Cardiac fibroblast (primary cell): ENCODE results near the gene GNA14.
A peak's percentile ranks its signal among the peaks of the same experiment; 100 is the strongest.

Experiments used
- DNase-seq, 2 donors: peaks; one replicate each; pipeline versions ENCODE4 v3.0.0 to v3.0.0-alpha.2; 2010; ENCODE audit warnings: low read depth in 2 of 2
- H3K4me3 ChIP-seq, 2 donors: replicated peaks in 1 of 2; 1 replicate in 1 of 2; 2 replicates in 1 of 2; pipeline ENCODE4 v1.5.1; 2011; ENCODE audit warnings: low read depth in 2 of 2, low read length in 2 of 2, mild to moderate bottlenecking in 2 of 2, moderate library complexity in 1 of 2
- TF ChIP-seq, protein P1 (sequence below): IDR thresholded peaks from one replicate; pipeline ENCODE4 v1.5.1; 2011; ENCODE audit warnings: low read depth, mild to moderate bottlenecking, low read length, inconsistent platforms

Gene GNA14

DNA sequence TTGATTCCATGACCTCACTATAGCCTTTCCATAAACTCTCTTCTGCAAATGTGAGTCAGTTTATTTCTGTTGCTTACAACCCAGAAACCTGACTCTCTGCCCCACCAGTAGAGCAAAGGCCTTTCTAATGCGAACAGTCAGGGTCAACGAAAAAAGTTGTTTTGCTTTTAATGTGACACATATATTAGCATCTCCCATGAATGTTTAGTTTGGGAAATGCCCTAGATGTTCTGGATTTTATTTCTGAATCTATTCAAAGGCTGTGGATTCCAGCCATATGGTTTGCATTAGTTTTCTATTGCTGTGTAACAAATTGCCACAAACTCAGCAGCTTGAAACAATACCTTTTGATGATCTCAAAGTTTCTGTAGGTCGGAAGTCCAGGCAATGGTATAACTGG is 193.5 kb downstream of the GNA14 start:
- no peak overlapping the region for H3K4me3 ChIP-seq
- DNase-seq, result peak in 1 of 2 donors; percentile 84
- TF ChIP-seq, protein P1, sequence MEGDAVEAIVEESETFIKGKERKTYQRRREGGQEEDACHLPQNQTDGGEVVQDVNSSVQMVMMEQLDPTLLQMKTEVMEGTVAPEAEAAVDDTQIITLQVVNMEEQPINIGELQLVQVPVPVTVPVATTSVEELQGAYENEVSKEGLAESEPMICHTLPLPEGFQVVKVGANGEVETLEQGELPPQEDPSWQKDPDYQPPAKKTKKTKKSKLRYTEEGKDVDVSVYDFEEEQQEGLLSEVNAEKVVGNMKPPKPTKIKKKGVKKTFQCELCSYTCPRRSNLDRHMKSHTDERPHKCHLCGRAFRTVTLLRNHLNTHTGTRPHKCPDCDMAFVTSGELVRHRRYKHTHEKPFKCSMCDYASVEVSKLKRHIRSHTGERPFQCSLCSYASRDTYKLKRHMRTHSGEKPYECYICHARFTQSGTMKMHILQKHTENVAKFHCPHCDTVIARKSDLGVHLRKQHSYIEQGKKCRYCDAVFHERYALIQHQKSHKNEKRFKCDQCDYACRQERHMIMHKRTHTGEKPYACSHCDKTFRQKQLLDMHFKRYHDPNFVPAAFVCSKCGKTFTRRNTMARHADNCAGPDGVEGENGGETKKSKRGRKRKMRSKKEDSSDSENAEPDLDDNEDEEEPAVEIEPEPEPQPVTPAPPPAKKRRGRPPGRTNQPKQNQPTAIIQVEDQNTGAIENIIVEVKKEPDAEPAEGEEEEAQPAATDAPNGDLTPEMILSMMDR, result no peak

DNA sequence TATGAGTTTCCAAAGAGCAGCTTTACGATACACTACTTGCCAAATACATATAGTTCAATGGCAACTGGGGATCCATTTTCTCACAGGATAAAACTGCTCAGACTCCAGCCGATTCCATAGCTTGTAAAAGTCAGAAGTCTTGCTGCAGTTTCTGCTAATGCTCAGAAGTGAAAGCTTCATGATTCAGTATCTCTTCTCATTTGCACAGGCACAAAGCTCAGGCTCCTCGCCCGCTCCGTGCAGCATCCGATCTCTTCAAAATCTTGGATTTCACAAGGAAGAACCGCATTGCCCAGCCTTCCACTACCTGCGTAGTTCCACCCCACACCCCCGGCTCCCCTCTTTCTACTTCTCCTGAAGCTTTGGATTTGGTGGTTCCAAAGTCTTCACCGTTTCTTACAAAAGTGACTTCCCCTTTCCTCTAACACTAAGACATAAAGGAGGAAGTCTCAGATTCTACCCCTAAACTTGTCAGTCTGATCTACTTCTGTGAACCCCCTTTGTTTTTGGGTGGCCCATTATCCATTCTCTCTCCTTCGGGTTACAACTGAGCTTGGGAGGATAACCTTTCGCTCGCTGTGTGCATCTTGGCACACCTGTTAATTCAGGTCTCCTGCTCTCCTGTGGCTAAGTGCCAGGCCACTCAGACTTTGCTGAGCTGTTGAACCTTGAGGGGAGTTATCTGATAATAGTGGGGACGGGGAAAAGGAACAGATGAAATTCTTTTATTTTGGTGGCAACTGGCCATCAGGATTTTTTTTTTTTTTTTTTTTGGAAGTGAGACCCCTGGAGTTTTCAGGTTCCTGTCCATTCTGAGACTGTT is 194.1 kb downstream of the GNA14 start:
- no peak for DNase-seq
- TF ChIP-seq, protein P1, result no peak
- H3K4me3 ChIP-seq, result no peak overlapping the region

DNA sequence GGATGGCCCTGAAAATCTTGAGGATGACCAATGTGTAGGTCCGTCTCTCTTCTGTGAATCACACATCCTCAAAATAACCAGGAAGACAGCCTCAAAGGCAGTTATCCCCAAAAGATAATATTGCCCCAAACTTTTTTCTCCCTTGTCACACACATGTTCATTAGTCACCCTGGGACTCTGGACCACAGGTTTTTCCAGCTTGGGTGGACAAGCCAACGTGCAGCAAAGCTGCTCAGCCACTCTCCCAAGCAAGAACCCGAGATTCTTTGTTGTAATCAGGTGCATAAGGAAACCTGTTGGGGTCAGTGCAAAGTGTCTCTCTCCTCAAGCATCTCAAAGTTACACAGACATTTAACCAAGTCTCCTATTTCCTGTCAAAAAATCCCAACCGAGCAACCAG is 196.6 kb downstream of the GNA14 start:
- TF ChIP-seq, protein P1, result no peak
- no peak overlapping the region for H3K4me3 ChIP-seq
- no peak for DNase-seq

DNA sequence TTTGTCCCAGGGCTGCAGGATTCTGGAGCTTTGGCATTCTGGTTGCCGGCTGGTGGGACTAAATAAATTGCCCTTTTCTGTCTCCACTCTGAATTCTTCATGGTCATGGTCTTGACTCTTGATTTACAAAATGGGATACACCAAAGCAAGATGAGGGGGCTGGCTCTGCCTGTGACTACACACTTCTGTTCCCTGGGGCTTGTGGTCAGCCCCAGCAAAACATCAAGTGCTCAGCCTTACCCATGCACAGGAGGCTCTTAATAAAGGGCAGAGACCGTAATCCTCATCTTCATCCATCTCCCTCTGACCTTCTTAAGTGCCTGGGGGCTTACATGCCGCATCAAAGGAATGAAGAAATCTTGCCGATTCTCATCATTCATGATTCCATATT is 198.0 kb downstream of the GNA14 start:
- DNase-seq, result no peak
- H3K4me3 ChIP-seq, result no peak overlapping the region
- TF ChIP-seq, protein P1, result no peak

DNA sequence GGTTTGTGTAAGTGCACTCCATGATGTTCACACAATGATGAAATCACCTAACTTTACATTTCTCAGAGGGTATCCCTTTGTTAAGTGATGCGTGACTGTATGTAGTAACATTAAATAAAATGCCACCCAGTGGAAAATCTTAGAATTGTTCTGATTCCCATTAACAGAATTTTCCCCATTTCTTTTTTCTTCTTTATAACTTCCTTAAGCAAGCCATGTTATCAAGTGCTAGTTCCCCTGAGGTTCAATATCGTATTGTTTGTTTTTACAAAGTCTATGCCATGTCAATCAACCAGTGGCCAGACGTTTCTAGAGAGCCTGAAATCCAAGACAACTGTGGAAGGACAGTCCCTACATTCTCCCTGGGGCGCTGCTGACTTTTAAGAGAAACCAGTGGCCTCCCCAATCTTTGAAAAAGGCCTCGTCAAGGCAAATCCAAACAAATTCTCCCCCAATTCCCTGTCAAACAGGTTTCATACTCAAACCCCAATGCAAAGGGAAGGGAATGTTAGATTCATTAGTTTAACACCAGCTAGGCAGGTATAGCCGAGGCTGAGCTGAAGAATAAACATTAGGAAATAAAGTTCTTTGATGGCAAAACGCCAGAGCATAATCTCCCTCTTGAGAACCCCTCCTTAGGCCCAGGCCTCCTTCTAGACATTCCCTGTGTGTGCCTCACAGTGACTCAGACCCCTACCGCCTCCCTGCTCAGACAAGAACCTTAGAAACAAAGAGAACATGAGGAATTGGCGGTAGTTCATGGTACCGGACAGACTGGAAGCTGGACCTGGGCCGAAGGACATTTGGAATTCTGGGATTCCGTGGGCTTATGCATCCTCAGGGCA is 198.7 kb downstream of the GNA14 start:
- no peak overlapping the region for H3K4me3 ChIP-seq
- TF ChIP-seq, protein P1, result no peak
- DNase-seq, result peak; percentile 93 to 98

DNA sequence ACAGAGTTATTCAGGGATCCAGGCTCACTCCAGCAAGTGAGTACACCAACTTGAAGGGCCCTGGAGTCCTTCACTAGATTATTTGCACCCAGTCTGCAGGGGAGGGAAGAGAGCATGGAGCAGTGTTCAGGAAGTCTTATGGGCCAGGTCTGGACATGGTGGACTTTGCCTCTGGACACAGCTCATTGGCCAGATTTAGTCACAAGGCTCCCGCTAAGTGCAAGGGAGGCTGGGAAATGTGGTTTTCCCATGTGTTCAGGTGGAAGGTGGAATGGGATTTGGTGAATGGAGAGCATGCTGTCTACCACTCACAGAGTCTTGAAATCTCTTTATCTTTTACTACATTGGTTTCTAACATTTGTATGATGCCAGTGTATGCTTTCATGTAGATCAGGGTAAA is 200.5 kb downstream of the GNA14 start:
- DNase-seq, result no peak
- TF ChIP-seq, protein P1, result no peak
- H3K4me3 ChIP-seq, result no peak overlapping the region
